Activated CD8-positive, alpha-beta T cell treated with anti-CD3 and anti-CD28 coated beads for 36 hours (primary cell): ENCODE measurements around the gene ADAMTS2. TPM values are rescaled to one million over a fixed set of nuclear protein-coding genes. Genes with fewer than 3 reads are reported as not detected.

Experiments used
- ATAC-seq: fragments of 200-7000 bp; cut with Tn5 transposase; one replicate; pipeline ENCODE4 v1.10.0; 2021; ENCODE audit warnings: mild to moderate bottlenecking, moderate library complexity
- CTCF ChIA-PET: fragments of 350-600 bp; sonication (Branson Sonifier 250); formaldehyde crosslinking; loops from one replicate; lab custom pipeline; 2021; ENCODE audit warnings: antibody characterized with exemption; lab: Charles Lee
- POLR2A ChIA-PET: fragments of 350-600 bp; sonication (Branson Sonifier 250); formaldehyde crosslinking; loops from one replicate; lab custom pipeline; 2021; ENCODE audit warnings: antibody characterized with exemption; lab: Charles Lee
- DNase-seq: peaks from one replicate; pipeline ENCODE4 v3.0.0-alpha.2; 2020
- H3K27ac Mint-ChIP-seq: one replicate; pipeline ENCODE4 v1.8.0; 2021; ENCODE audit warnings: mild to moderate bottlenecking, mixed read lengths
- H3K27me3 Mint-ChIP-seq: one replicate; pipeline ENCODE4 v1.8.0; 2021; ENCODE audit warnings: mixed read lengths
- H3K36me3 Mint-ChIP-seq: one replicate; pipeline ENCODE4 v1.8.0; 2021; ENCODE audit warnings: low read depth, mixed read lengths
- H3K4me1 Mint-ChIP-seq: one replicate; pipeline ENCODE4 v1.8.0; 2021; ENCODE audit warnings: low read depth, mixed read lengths
- H3K4me3 Mint-ChIP-seq: one replicate; pipeline ENCODE4 v1.8.0; 2021; ENCODE audit warnings: mild to moderate bottlenecking, moderate library complexity, mixed read lengths
- H3K9me3 Mint-ChIP-seq: one replicate; pipeline ENCODE4 v1.8.0; 2021; ENCODE audit warnings: mixed read lengths
- intact Hi-C: fragments of 100-400 bp; cut with micrococcal nuclease; formaldehyde crosslinking; loops from one replicate; pipeline ENCODE4 v1.10.0; 2022
- total RNA-seq, 2 experiments: library from RNA; stranded (reverse); gene quantifications; one replicate each; pipeline ENCODE4 v1.2.3, GENCODE V29; 2021
- TF ChIP-seq, protein P1 (sequence below): fragments of 200-600 bp; IDR thresholded peaks from one replicate; pipeline ENCODE4 v1.8.0; 2022; ENCODE audit warnings: antibody characterized with exemption, mild to moderate bottlenecking

The ADAMTS2 gene
- total RNA-seq, 2 experiments from 2014 or later, result not detected

DNA sequence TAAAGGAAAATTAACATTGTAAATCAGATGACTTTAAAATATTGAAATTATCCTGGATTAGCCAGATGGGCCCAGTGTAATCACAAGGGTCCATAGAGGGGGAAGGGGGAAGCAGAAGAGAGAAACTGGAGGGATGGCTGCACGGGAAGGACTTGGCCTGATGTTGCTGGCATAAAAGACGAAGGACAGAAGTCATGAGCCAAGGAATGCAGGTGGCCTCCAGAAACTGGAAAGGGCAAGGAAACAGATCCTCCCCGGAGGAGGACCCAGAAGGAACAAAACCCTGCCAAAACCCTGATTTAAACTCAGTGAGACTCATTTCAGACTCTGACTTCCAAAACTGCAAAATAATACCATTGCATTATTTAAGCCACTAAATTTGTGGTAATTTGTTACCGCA, 100.2 kb downstream of the ADAMTS2 start:
- CTCF ChIA-PET, result interaction anchor here (1.3 kb wide), 1 partner anchor 78 kb away, joined by 3 read pairs; no protein-coding TSS in a partner anchor
- DNase-seq (no peak), ATAC-seq (no peak)
- Mint-ChIP-seq H3K9me3 (peaks cover 13% of the 10 kb centered on the region), H3K27me3 (peaks cover 6% of the 10 kb centered on the region), H3K36me3 (no peaks in the 10 kb centered on the region), H3K27ac (no peak overlapping the region), H3K4me1 (no peaks in the 10 kb centered on the region), H3K4me3 (no peak overlapping the region)
- POLR2A ChIA-PET, result no interaction called here
- intact Hi-C loops, result no loop called here
- TF ChIP-seq, protein P1, sequence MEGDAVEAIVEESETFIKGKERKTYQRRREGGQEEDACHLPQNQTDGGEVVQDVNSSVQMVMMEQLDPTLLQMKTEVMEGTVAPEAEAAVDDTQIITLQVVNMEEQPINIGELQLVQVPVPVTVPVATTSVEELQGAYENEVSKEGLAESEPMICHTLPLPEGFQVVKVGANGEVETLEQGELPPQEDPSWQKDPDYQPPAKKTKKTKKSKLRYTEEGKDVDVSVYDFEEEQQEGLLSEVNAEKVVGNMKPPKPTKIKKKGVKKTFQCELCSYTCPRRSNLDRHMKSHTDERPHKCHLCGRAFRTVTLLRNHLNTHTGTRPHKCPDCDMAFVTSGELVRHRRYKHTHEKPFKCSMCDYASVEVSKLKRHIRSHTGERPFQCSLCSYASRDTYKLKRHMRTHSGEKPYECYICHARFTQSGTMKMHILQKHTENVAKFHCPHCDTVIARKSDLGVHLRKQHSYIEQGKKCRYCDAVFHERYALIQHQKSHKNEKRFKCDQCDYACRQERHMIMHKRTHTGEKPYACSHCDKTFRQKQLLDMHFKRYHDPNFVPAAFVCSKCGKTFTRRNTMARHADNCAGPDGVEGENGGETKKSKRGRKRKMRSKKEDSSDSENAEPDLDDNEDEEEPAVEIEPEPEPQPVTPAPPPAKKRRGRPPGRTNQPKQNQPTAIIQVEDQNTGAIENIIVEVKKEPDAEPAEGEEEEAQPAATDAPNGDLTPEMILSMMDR, result no peak

DNA sequence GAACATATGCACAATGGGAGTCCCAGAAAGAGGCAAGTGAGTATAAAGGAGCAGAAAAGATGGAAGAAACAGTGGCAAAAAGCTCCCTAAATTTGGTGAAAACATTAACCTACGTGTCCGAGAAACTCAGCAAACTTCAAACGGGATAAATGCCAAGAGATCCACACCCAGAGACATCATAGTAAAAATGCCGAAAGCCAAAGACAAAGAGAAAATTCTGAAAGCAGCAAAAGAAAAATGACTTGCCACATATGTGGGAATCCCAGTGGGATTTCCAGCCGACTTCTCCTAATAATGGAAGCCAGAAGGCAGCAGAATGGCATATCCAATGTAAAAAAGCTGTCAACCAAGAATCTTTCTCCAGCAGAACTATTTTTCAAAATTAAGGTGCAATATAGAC, 101.2 kb downstream of the ADAMTS2 start:
- Mint-ChIP-seq H3K36me3 (no peaks in the 10 kb centered on the region), H3K9me3 (peaks cover 13% of the 10 kb centered on the region), H3K4me1 (no peaks in the 10 kb centered on the region), H3K27ac (no peak overlapping the region), H3K4me3 (no peak overlapping the region), H3K27me3 (peaks cover 6% of the 10 kb centered on the region)
- ATAC-seq (no peak), DNase-seq (no peak)
- ChIA-PET POLR2A (no interaction called here), CTCF (no interaction called here)
- intact Hi-C loops, result no loop called here
- TF ChIP-seq, protein P1, result no peak

DNA sequence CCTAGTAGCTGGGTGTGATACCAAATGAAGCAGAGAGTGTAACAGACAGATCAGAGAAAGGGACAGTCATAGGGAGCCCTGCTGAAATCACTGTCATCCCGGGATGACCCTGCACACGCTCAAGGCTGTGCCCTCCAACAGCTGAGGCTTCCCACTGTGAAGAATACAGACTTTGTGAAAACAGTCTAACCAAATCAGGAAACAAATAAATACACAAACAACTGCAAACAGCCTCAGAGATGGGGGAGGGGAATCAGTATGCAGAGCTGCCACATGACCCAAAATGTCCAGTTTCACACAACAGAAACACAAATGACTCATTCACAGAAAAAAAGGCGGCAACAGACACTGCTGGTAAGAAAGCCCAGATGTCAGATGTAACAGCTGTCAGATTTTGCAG, 101.9 kb downstream of the ADAMTS2 start:
- DNase-seq (no peak), ATAC-seq (no peak)
- CTCF ChIA-PET, result no interaction called here
- POLR2A ChIA-PET, result no interaction called here
- Mint-ChIP-seq H3K27me3 (peaks cover 9% of the 10 kb centered on the region), H3K4me1 (no peaks in the 10 kb centered on the region), H3K9me3 (peaks cover 13% of the 10 kb centered on the region), H3K27ac (no peak overlapping the region), H3K36me3 (no peaks in the 10 kb centered on the region), H3K4me3 (no peak overlapping the region)
- intact Hi-C loops, result no loop called here
- TF ChIP-seq, protein P1, result no peak

DNA sequence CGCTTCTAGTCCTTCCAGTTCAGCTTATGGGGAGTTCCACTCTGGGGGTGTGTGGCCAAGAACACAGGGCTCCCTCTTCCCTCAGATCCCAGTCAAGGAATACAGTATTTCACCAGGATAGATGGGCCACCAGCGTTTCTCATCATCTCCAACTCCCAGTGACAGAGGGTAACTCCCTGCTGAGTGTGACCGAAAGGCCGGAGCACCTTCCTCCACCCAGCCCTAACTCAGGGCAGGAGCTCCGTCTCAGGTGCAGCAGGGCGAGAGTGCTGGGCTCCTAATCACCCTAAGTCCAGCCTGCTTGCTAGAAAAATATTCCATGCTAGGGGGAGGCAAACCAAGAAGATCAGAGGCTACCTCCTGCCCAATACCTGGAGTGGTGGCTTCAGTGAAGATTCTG, 102.6 kb downstream of the ADAMTS2 start:
- TF ChIP-seq, protein P1, result no peak
- DNase-seq, result no peak
- ChIA-PET CTCF (no interaction called here), POLR2A (no interaction called here)
- H3K27ac Mint-ChIP-seq, result no peak overlapping the region
- no peaks in the 10 kb centered on the region for H3K4me1 Mint-ChIP-seq
- ATAC-seq, result no peak
- peaks cover 12% of the 10 kb centered on the region for H3K9me3 Mint-ChIP-seq
- no peaks in the 10 kb centered on the region for H3K36me3 Mint-ChIP-seq
- peaks cover 9% of the 10 kb centered on the region for H3K27me3 Mint-ChIP-seq
- no peak overlapping the region for H3K4me3 Mint-ChIP-seq
- intact Hi-C loops, result no loop called here

DNA sequence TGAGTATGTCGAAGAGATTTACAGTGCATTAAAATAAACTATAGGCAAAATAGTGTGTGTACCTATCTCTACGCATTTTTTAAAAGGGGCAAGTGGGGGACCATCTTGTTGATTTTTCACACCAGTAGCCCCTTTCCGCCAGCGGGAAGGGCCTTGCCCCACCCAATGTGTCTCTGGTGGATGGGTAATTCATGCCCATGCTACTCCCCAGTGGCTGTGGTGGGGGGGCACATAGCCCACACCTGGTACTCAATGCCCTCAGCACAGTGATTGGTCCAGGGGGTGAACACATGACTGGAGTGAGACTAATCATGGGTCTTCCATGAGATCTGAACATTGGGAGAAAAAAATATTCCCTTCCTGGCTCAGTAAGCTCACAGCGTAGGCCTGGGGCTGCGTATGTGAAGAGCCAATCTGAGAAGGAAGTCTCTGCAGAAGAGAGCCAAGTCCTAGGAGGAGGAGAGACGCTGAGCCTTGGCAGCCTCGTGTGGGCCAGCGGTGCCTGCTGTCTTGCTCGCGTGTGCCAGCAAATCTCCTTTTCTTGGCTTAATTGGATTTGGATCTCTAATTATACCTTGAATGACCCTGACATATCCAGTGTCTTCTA, 103.4 kb downstream of the ADAMTS2 start:
- H3K9me3 Mint-ChIP-seq, result peaks cover 6% of the 10 kb centered on the region
- POLR2A ChIA-PET, result no interaction called here
- no peaks in the 10 kb centered on the region for H3K36me3 Mint-ChIP-seq
- no peak for ATAC-seq
- TF ChIP-seq, protein P1, result no peak
- H3K27ac Mint-ChIP-seq, result no peak overlapping the region
- H3K4me1 Mint-ChIP-seq, result no peaks in the 10 kb centered on the region
- peaks cover 5% of the 10 kb centered on the region for H3K27me3 Mint-ChIP-seq
- intact Hi-C loops, result no loop called here
- CTCF ChIA-PET, result no interaction called here
- H3K4me3 Mint-ChIP-seq, result no peak overlapping the region
- DNase-seq, result no peak
